RWPE1 (cell line): Measurements from ENCODE around the gene ADGRE2.

Experiments used
- CTCF ChIA-PET: fragments of 350-600 bp; sonication (Branson Sonifier 250); formaldehyde crosslinking; extraction: SDS; loops from one replicate; lab custom pipeline; 2021; lab: Yijun Ruan, JAX
- POLR2A ChIA-PET: fragments of 400-600 bp; formaldehyde crosslinking; extraction: SDS; loops from one replicate; lab custom pipeline; 2020; ENCODE audit warnings: antibody characterized with exemption; ENCODE audit not compliant: low non-redundant PET; lab: Yijun Ruan, JAX
- DNase-seq: peaks from one replicate; pipeline ENCODE4 v3.0.0; 2012; ENCODE audit warnings: low spot score
- H3K27ac ChIP-seq: fragments of 450-650 bp; 2 replicates; pipeline ENCODE4 v1.5.1; 2017
- CTCF ChIP-seq: fragments of 450-650 bp; conservative IDR thresholded peaks from 2 replicates; pipeline ENCODE4 v1.5.1; 2017; ENCODE audit warnings: low read depth, mild to moderate bottlenecking

The ADGRE2 gene

GRCh38 chr19:14732510-14732909 lies 45.9 kb downstream of the ADGRE2 start:
- ChIA-PET POLR2A (no interaction called here), CTCF (no interaction called here)

GRCh38 chr19:14731200-14731599 lies 47.2 kb downstream of the ADGRE2 start:
- DNase-seq, result no peak
- no peak for TF ChIP-seq CTCF
- POLR2A ChIA-PET, result no interaction called here
- CTCF ChIA-PET, result no interaction called here
- no peak overlapping the region for H3K27ac ChIP-seq

More at GRCh38 chr19:14732510-14732909, 45.9 kb downstream of the ADGRE2 start:
- H3K27ac ChIP-seq, result no peak overlapping the region
- TF ChIP-seq CTCF, result no peak
- DNase-seq, result no peak

GRCh38 chr19:14728595-14728994 lies 49.8 kb downstream of the ADGRE2 start:
- CTCF ChIA-PET, result interaction anchor here (0.7 kb wide), 1 partner anchor 48 kb away, joined by 3 read pairs; no protein-coding TSS in a partner anchor
- POLR2A ChIA-PET, result no interaction called here
- TF ChIP-seq CTCF, result no peak
- no peak overlapping the region for H3K27ac ChIP-seq
- no peak for DNase-seq

- CTCF ChIA-PET, result no interaction called here
- DNase-seq, result no peak
- H3K27ac ChIP-seq, result no peak overlapping the region
- no peak for TF ChIP-seq CTCF
- POLR2A ChIA-PET, result no interaction called here
Observed at GRCh38 chr19:14722127-14722526, 56.2 kb downstream of the ADGRE2 start.

- H3K27ac ChIP-seq, result no peak overlapping the region
- no peak for TF ChIP-seq CTCF
- POLR2A ChIA-PET, result no interaction called here
- DNase-seq, result no peak
- CTCF ChIA-PET, result no interaction called here
Observed at GRCh38 chr19:14719162-14719561, 59.2 kb downstream of the ADGRE2 start.

GRCh38 chr19:14718522-14719116 lies 59.7 kb downstream of the ADGRE2 start:
- no peak overlapping the region for H3K27ac ChIP-seq
- DNase-seq, result no peak
- TF ChIP-seq CTCF, result no peak
- CTCF ChIA-PET, result no interaction called here
- POLR2A ChIA-PET, result no interaction called here
